KOPT-K1 (cell line): ENCODE results near the gene PIN4.

Experiments used
- H3K27ac ChIP-seq: fragments of 200-600 bp; sonication (generic); 2 replicates; pipeline ENCODE4 v1.5.1; 2016; ENCODE audit warnings: antibody characterized with exemption, mild to moderate bottlenecking, low read depth, low read length; ENCODE audit not compliant: poor library complexity, severe bottlenecking
- H3K36me3 ChIP-seq: fragments of 200-600 bp; sonication (generic); 2 replicates; pipeline ENCODE4 v1.5.1; 2017; ENCODE audit warnings: antibody characterized with exemption, mild to moderate bottlenecking, low read length, moderate library complexity; ENCODE audit not compliant: insufficient read depth
- H3K9me3 ChIP-seq: fragments of 200-600 bp; sonication (generic); 2 replicates; pipeline ENCODE4 v1.5.1; 2017; ENCODE audit warnings: antibody characterized with exemption, low read length, mild to moderate bottlenecking; ENCODE audit not compliant: insufficient read depth, poor library complexity, severe bottlenecking

The PIN4 gene

DNA sequence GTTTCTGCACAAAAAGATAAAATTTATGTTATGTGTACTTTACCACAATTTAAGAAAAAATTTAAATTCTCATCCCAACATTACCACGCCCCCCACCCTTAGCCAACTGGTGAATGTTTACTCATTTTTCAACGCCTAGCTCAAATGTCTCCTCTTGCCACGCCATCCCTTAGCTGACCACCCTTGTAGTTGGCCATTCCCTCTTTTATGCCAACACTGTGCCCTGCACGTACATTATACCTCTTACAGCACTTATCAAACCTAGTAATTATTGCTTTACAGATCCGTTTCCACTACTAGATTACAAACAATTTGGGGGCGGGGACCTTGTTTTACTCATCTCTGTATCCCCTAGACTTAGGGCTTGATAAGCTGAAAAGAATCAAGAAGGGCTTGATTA, 56.6 kb downstream of the PIN4 start:
- H3K9me3 ChIP-seq = no peaks in the 10 kb centered on the region
- H3K27ac ChIP-seq = peak overlapping the region; percentile 78
- peaks cover 31% of the 10 kb centered on the region for H3K36me3 ChIP-seq

DNA sequence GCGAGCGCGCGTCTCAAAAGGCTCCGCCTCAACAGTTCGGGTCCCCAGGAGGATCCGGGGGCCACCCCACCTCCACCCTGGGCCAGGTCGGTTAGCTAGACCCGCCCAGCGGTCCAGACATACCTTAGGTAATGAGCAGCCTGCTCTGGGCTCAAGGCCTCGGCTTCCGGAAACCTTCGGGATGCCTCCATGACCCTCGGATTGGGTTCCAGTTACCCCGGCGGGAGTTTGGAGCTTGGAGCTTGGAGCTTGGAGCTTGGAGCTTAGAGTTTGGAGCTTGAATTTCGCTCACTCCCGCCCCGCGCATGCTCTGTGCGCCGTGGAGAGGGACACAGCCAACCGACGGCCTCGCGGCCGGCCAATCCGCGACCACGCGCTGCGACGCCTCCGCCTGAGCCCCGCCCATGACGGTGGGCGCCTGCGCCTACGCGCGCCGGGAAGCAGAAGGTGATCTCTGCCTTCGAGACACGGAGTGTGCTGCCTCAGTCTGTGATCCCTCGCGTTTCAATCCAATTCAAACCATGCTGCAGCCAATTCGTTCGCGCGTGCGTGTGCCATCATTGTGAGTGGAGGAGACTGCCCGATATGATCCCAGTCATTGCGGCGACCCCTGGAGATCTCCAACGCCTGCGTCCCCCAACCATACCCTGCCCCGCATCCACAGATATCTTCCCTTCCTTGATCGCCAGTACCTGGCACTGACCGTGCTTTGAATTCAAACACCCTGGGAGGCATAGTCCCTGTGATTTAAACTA, 57.3 kb downstream of the PIN4 start, which contains the start of gene ERCC6L:
ERCC6L (minus strand) TSS at position 307 of the 755 bp plus-strand sequence; CDS start at position 191, 116 bp downstream.
- Histone ChIP-seq H3K9me3 (no peaks in the 10 kb centered on the region), H3K27ac (peak within 1 kb of the TSS; percentile 78), H3K36me3 (peaks cover 30% of the 10 kb centered on the region)

DNA sequence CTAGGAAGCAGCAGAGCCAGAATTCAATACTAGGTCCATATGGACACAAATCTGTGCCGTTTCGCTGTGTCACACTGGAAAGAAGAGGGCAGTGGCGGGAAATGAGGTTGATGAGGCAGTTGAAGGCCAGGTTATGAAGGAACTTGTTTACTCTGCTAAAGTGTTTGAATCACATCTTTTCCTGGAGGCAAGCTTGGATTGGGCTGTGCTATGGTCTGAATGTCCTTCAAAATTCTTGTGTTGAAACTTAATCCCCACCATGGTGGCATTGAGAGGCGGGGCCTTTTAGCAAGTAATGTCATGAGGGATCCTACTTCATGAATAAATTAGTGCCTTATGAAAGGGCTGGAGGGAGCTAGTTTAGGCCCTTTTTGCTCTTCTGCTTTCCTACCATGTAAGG, 59.4 kb downstream of the PIN4 start:
- Histone ChIP-seq H3K27ac (no peak overlapping the region), H3K36me3 (peaks cover 10% of the 10 kb centered on the region), H3K9me3 (no peaks in the 10 kb centered on the region)

DNA sequence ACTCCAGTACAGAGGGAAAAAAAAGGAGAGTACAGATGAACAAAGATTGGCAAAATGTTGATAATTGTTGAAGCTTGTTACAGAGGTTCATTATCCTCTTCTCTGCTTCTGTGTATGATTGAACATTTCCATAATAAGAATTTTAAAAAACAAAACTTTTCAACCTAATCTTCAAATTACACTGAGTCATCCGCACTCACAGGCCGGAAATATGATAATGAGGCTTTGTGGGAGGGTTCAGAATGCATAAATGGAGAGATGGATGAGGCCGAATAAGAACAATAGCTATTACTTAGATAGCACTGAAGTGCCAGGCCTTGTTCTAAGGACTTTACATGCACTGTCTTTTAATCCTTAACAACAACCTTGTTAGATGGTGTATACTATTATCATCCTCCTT, 61.9 kb downstream of the PIN4 start:
- Histone ChIP-seq H3K9me3 (no peaks in the 10 kb centered on the region), H3K27ac (no peak overlapping the region), H3K36me3 (no peaks in the 10 kb centered on the region)

DNA sequence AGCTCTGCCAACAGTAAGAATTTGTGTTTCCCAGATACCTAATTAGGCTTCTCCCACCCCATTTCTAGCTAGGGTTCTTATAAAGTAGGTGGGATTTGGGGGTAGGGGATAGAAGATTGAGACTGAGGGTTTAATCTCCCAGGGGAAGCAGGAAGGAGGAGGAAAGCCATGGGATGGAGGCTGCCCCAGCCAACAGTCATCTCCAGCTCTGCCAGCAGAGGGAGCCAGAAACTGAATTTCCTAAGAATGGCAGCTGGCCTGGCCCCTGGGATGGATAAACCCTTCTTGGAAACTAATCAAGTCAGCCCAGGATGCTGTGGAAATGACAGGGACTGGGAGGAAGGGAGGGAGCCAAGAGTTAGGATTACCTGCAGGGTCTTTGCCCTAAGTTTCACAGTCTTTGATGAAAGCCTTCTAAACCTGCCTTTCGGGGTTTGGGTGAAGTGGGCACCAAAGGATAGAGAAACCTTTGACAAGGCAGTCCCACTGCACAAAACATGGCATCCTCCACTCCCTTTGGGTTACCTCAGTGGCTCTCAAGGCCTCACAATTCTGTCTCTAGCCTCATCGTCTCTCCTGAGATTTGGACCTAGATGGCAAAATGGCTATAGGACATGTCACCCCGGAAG, 64.0 kb downstream of the PIN4 start:
- no peak overlapping the region for H3K27ac ChIP-seq
- H3K9me3 ChIP-seq = no peaks in the 10 kb centered on the region
- H3K36me3 ChIP-seq = no peaks in the 10 kb centered on the region

DNA sequence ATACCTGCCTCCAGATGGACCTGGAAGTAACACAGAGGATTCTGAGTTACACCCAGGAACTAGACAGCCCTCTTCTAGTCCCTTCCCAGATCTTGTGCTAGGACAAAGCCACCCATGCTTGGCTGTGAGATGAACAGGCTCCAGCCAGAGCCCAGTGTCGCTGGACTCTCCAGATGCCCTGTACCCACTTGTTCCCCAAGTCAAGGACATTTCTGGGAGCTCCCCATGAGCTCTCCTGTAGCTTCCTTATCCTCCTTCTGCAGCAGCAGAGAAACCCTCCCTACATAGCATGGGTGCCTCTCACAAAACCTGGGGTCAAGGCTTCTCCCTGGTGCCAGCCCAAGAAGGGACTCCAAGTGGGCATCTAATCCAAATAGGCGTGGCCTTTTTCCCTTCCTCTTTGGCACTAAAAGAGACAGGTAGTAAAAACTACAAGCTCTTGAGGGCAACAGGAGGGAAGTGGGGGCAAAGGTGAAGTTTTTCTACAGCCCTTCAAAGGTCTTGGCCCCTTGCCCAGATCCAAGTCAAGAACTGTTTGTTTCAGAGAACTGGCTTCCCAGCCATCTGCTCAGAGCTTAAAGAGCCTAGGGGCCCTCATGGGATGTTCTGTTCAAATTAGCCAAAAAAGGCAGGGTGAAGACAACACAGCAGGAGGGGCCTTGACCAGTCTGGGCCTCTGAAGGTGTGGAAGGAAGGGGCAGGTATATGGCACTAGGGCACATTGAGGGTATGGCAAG, 65.8 kb downstream of the PIN4 start:
- H3K9me3 ChIP-seq = no peaks in the 10 kb centered on the region
- H3K36me3 ChIP-seq = no peaks in the 10 kb centered on the region
- H3K27ac ChIP-seq = no peak overlapping the region
